ENCODE measurements around the gene PITX2.

DNA sequence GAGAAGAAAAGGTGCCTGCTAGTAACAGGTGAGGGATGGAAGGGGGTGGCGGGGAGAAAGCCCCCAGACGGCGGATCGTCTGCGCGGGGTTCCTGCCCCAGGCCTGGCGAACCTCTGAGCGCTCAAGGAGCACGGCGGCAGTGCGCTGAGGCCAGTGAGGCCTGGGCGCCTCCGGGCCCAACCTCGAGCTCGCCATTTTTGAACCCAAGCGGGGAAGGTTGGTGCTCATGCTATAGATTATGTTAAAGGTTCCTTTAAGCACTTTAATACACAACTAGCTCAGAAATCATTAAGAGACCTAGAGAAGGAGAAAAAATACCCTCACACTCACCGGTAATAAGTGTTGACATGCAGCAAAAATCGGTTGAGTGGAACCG is 7.9 kb downstream of the PITX2 start:
- TF ChIP-seq, protein P1, sequence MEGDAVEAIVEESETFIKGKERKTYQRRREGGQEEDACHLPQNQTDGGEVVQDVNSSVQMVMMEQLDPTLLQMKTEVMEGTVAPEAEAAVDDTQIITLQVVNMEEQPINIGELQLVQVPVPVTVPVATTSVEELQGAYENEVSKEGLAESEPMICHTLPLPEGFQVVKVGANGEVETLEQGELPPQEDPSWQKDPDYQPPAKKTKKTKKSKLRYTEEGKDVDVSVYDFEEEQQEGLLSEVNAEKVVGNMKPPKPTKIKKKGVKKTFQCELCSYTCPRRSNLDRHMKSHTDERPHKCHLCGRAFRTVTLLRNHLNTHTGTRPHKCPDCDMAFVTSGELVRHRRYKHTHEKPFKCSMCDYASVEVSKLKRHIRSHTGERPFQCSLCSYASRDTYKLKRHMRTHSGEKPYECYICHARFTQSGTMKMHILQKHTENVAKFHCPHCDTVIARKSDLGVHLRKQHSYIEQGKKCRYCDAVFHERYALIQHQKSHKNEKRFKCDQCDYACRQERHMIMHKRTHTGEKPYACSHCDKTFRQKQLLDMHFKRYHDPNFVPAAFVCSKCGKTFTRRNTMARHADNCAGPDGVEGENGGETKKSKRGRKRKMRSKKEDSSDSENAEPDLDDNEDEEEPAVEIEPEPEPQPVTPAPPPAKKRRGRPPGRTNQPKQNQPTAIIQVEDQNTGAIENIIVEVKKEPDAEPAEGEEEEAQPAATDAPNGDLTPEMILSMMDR (IDR thresholded peaks at IDR 0.05), result no peak
- TF ChIP-seq POLR2A (IDR thresholded peaks at IDR 0.05), result no peak

Data from thyroid gland (tissue), 4 donors.